Measurements from ENCODE around the gene ITGB3. TPM values are rescaled to one million over a fixed set of nuclear protein-coding genes. Genes with fewer than 3 reads are reported as not detected.
"Not testable (repeated sequence)": the region's sequence is repeated elsewhere in the genome, so short reads cannot be mapped to it uniquely, and the experiment has no call there.

The ITGB3 gene
- total and polyA plus RNA-seq, 9 donors: 1.7 to 9.4 (median 2.9) TPM

- no peak for DNase-seq
- H3K27ac ChIP-seq: no peak overlapping the region
- WGBS, 3 donors: 80 to 91% (median 86%) methylated on average over 2 of the region's 2 CpGs
Measured at GRCh38 chr17:47265983-47266541, 12.4 kb downstream of the ITGB3 start.

GRCh38 chr17:47266782-47267181 lies 13.2 kb downstream of the ITGB3 start:
- no peaks in the 10 kb centered on the region for H3K9me3 ChIP-seq
- peaks cover 1% of the 10 kb centered on the region for H3K4me1 ChIP-seq (ENCODE audit: insufficient read depth)
- H3K4me3 ChIP-seq: no peak overlapping the region
- intact Hi-C loops (cut with DNase I): no loop called here
- TF ChIP-seq EP300 (IDR thresholded peaks at IDR 0.05) (no peak), POLR2A (IDR thresholded peaks at IDR 0.05) (no peak), CTCF (IDR thresholded peaks at IDR 0.05) (no peak)
- no peaks in the 10 kb centered on the region for H3K36me3 ChIP-seq
- H3K27ac ChIP-seq: no peak overlapping the region
- no peak for DNase-seq
- 83 to 90% (median 87%) methylated on average over 6 of the region's 6 CpGs for WGBS, 3 donors
- no peaks in the 10 kb centered on the region for H3K27me3 ChIP-seq

More at GRCh38 chr17:47265983-47266541, 12.4 kb downstream of the ITGB3 start:
- Histone ChIP-seq H3K4me1 (ENCODE audit: insufficient read depth) (peaks cover 1% of the 10 kb centered on the region), H3K36me3 (no peaks in the 10 kb centered on the region), H3K4me3 (no peak overlapping the region), H3K27me3 (no peaks in the 10 kb centered on the region), H3K9me3 (no peaks in the 10 kb centered on the region)
- no peak for TF ChIP-seq EP300 (IDR thresholded peaks at IDR 0.05)
- no peak for TF ChIP-seq POLR2A (IDR thresholded peaks at IDR 0.05)
- TF ChIP-seq CTCF (IDR thresholded peaks at IDR 0.05): no peak
- intact Hi-C loops (cut with DNase I): no loop called here

GRCh38 chr17:47267354-47267828 lies 13.8 kb downstream of the ITGB3 start:
- Histone ChIP-seq H3K9me3 (no peaks in the 10 kb centered on the region), H3K27ac (no peak overlapping the region), H3K27me3 (no peaks in the 10 kb centered on the region), H3K4me3 (no peak overlapping the region), H3K36me3 (no peaks in the 10 kb centered on the region), H3K4me1 (ENCODE audit: insufficient read depth) (peaks cover 1% of the 10 kb centered on the region)
- 0 to 18% (median 13%) methylated on average over 1 of the region's 1 CpG for WGBS, 3 donors
- TF ChIP-seq POLR2A (IDR thresholded peaks at IDR 0.05): no peak
- TF ChIP-seq EP300 (IDR thresholded peaks at IDR 0.05): no peak
- no peak for TF ChIP-seq CTCF (IDR thresholded peaks at IDR 0.05)
- no peak for DNase-seq
- intact Hi-C loops (cut with DNase I): no loop called here

GRCh38 chr17:47268964-47269363 lies 15.3 kb downstream of the ITGB3 start:
- H3K9me3 ChIP-seq; H3K27ac ChIP-seq; H3K27me3 ChIP-seq; H3K4me3 ChIP-seq; H3K4me1 ChIP-seq (ENCODE audit: insufficient read depth); intact Hi-C loops (cut with DNase I); DNase-seq; H3K36me3 ChIP-seq: not testable (repeated sequence)
- WGBS, 3 donors: 93 to 95% (median 94%) methylated on average over 3 of the region's 3 CpGs

- H3K4me3 ChIP-seq; intact Hi-C loops (cut with DNase I); DNase-seq; H3K9me3 ChIP-seq; H3K27me3 ChIP-seq; H3K36me3 ChIP-seq; H3K27ac ChIP-seq; H3K4me1 ChIP-seq (ENCODE audit: insufficient read depth): not testable (repeated sequence)
Measured at GRCh38 chr17:47269561-47270280, 16.1 kb downstream of the ITGB3 start.

Measured in ovary (tissue), 9 donors.